Measurements from ENCODE around the gene CD22. TPM values are rescaled to one million over a fixed set of nuclear protein-coding genes. Genes with fewer than 3 reads are reported as not detected.

CD22 gene
- total and polyA plus RNA-seq, 4 donors: 0.15 to 4.1 (median 1.3) TPM

- peaks cover 0 to 2% (median 0%) of the 10 kb centered on the region in 4 donors for H3K4me1 ChIP-seq (ENCODE audit: control insufficient read depth in 4 of 4, insufficient read depth in 4 of 4, low read length in 3 of 4)
- DNase-seq (ENCODE audit: low spot score): no peak
- TF ChIP-seq RAD21 (IDR thresholded peaks at IDR 0.05): no peak
- TF ChIP-seq GABPA (IDR thresholded peaks at IDR 0.05 in 1 of 2, conservative IDR thresholded peaks at IDR 0.05 in 1 of 2): no peak
- TF ChIP-seq FOXA2 (IDR thresholded peaks at IDR 0.05): no peak
- no peak for TF ChIP-seq RXRA (IDR thresholded peaks at IDR 0.05)
- no peak for TF ChIP-seq YY1 (IDR thresholded peaks at IDR 0.05)
- no peak for TF ChIP-seq HNF4G (IDR thresholded peaks at IDR 0.05)
- TF ChIP-seq, protein P1, sequence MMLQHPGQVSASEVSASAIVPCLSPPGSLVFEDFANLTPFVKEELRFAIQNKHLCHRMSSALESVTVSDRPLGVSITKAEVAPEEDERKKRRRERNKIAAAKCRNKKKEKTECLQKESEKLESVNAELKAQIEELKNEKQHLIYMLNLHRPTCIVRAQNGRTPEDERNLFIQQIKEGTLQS (IDR thresholded peaks at IDR 0.05): no peak
- no peak for TF ChIP-seq NR2F2 (IDR thresholded peaks at IDR 0.05)
- TF ChIP-seq, protein P2, sequence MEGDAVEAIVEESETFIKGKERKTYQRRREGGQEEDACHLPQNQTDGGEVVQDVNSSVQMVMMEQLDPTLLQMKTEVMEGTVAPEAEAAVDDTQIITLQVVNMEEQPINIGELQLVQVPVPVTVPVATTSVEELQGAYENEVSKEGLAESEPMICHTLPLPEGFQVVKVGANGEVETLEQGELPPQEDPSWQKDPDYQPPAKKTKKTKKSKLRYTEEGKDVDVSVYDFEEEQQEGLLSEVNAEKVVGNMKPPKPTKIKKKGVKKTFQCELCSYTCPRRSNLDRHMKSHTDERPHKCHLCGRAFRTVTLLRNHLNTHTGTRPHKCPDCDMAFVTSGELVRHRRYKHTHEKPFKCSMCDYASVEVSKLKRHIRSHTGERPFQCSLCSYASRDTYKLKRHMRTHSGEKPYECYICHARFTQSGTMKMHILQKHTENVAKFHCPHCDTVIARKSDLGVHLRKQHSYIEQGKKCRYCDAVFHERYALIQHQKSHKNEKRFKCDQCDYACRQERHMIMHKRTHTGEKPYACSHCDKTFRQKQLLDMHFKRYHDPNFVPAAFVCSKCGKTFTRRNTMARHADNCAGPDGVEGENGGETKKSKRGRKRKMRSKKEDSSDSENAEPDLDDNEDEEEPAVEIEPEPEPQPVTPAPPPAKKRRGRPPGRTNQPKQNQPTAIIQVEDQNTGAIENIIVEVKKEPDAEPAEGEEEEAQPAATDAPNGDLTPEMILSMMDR (IDR thresholded peaks at IDR 0.05; ENCODE audit: low read depth, low read length, missing input control): no peak
- no peak for TF ChIP-seq JUND (IDR thresholded peaks at IDR 0.05)
Observed at GRCh38 chr19:35321291-35321690, 7.7 kb upstream of the CD22 start.

DNA sequence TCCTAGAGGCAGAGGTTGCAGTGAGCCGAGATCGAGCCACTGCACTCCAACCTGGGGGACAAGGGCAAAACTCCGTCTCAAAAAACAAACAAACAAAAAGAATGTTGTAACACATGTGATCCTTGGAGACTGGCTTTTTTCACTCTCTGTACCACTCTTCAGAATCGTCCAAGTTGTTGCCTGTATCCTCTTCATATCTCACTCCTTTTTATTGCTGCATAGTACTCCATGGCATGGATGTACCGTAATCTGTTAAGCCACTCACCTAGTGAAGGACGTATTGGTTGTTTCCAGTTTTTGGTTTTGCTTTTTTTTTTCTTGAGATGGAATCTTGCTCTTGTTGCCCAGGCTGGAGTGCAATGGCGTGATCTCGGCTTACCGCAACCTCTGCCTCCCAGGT is 7.0 kb upstream of the CD22 start:
- no peak for DNase-seq (ENCODE audit: low spot score)
- 77% methylated on average over 9 of the region's 9 CpGs for WGBS
- Histone ChIP-seq H3K9ac (ENCODE audit: low read depth in 1 of 2, low read length in 2 of 2) (no peak overlapping the region), H3K4me1 (ENCODE audit: control insufficient read depth in 4 of 4, insufficient read depth in 4 of 4, low read length in 3 of 4) (no peaks in the 10 kb centered on the region), H3K4me3 (ENCODE audit: low read depth in 1 of 3, low read length in 3 of 3) (no peak overlapping the region), H3K36me3 (ENCODE audit: control insufficient read depth in 4 of 4, insufficient read depth in 3 of 4, low read depth in 1 of 4, low read length in 3 of 4) (no peaks in the 10 kb centered on the region), H3K27me3 (ENCODE audit: control insufficient read depth in 4 of 4, insufficient read depth in 4 of 4, low read length in 3 of 4) (no peaks in the 10 kb centered on the region), H3K9me3 (ENCODE audit: control insufficient read depth in 4 of 4, low read length in 3 of 4) (no peaks in the 10 kb centered on the region), H3K27ac (ENCODE audit: low read depth in 1 of 2, low read length in 2 of 2) (no peak overlapping the region)
- no peak for TF ChIP-seq GABPA (IDR thresholded peaks at IDR 0.05 in 1 of 2, conservative IDR thresholded peaks at IDR 0.05 in 1 of 2)
- TF ChIP-seq, protein P3, sequence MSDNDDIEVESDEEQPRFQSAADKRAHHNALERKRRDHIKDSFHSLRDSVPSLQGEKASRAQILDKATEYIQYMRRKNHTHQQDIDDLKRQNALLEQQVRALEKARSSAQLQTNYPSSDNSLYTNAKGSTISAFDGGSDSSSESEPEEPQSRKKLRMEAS (IDR thresholded peaks at IDR 0.05): no peak
- TF ChIP-seq REST (IDR thresholded peaks at IDR 0.05): no peak
- no peak for TF ChIP-seq YY1 (IDR thresholded peaks at IDR 0.05)
- TF ChIP-seq FOXA1 (IDR thresholded peaks at IDR 0.05): no peak
- TF ChIP-seq NR2F2 (IDR thresholded peaks at IDR 0.05): no peak
- no peak for TF ChIP-seq HNF4A (conservative IDR thresholded peaks at IDR 0.05)
- TF ChIP-seq TAF1 (conservative IDR thresholded peaks at IDR 0.05): no peak
- no peak for TF ChIP-seq ZBTB33 (IDR thresholded peaks at IDR 0.05)
- TF ChIP-seq HNF4G (IDR thresholded peaks at IDR 0.05): no peak
- no peak for TF ChIP-seq JUND (IDR thresholded peaks at IDR 0.05)
- TF ChIP-seq RAD21 (IDR thresholded peaks at IDR 0.05): no peak
- TF ChIP-seq SP1 (IDR thresholded peaks at IDR 0.05): no peak
- TF ChIP-seq, protein P2 (IDR thresholded peaks at IDR 0.05; ENCODE audit: low read depth, low read length, missing input control): no peak
- no peak for TF ChIP-seq FOXA2 (IDR thresholded peaks at IDR 0.05)
- TF ChIP-seq RXRA (IDR thresholded peaks at IDR 0.05): no peak
- TF ChIP-seq EGR1 (IDR thresholded peaks at IDR 0.05; ENCODE audit: low read depth in 2 of 2): no peak
- TF ChIP-seq, protein P1 (IDR thresholded peaks at IDR 0.05): no peak

More at GRCh38 chr19:35321291-35321690, 7.7 kb upstream of the CD22 start:
- Histone ChIP-seq H3K27ac (ENCODE audit: low read depth in 1 of 2, low read length in 2 of 2) (no peak overlapping the region), H3K27me3 (ENCODE audit: control insufficient read depth in 4 of 4, insufficient read depth in 4 of 4, low read length in 3 of 4) (no peaks in the 10 kb centered on the region), H3K36me3 (ENCODE audit: control insufficient read depth in 4 of 4, insufficient read depth in 3 of 4, low read depth in 1 of 4, low read length in 3 of 4) (no peaks in the 10 kb centered on the region), H3K4me3 (ENCODE audit: low read depth in 1 of 3, low read length in 3 of 3) (no peak overlapping the region), H3K9ac (ENCODE audit: low read depth in 1 of 2, low read length in 2 of 2) (no peak overlapping the region), H3K9me3 (ENCODE audit: control insufficient read depth in 4 of 4, low read length in 3 of 4) (no peaks in the 10 kb centered on the region)
- WGBS: 93% methylated on average over 2 of the region's 2 CpGs
